Hypothalamus (tissue), 51 donors: ENCODE measurements around the gene AMMECR1.
"Not testable (repeated sequence)": the region's sequence is repeated elsewhere in the genome, so short reads cannot be mapped to it uniquely, and the experiment has no call there.

Experiments used
- DNase-seq, 51 donors: peaks; one replicate each; lab custom pipeline; 2025; lab: John Stamatoyannopoulos, UW

Gene AMMECR1

DNA sequence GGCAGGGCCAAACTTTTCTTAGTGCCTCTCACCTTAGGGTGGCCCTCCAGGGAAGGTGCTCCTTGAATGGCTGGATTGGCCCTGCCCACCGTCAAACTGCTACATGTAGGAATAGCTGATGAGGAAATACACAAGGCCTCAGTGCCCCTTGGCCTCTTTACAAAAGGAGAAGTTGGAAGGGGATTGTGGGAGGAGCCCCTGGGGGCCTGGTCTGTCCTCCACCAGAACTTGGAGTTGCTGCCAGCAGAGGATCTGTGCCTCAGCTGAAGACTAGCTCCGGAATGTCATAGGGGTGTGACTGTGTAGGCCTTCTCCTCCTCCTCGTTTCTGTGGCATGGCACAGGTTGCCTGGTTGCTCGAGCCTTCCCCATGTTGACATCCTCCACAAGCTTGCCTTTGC, 142.7 kb downstream of the AMMECR1 start:
- no peak for DNase-seq

DNA sequence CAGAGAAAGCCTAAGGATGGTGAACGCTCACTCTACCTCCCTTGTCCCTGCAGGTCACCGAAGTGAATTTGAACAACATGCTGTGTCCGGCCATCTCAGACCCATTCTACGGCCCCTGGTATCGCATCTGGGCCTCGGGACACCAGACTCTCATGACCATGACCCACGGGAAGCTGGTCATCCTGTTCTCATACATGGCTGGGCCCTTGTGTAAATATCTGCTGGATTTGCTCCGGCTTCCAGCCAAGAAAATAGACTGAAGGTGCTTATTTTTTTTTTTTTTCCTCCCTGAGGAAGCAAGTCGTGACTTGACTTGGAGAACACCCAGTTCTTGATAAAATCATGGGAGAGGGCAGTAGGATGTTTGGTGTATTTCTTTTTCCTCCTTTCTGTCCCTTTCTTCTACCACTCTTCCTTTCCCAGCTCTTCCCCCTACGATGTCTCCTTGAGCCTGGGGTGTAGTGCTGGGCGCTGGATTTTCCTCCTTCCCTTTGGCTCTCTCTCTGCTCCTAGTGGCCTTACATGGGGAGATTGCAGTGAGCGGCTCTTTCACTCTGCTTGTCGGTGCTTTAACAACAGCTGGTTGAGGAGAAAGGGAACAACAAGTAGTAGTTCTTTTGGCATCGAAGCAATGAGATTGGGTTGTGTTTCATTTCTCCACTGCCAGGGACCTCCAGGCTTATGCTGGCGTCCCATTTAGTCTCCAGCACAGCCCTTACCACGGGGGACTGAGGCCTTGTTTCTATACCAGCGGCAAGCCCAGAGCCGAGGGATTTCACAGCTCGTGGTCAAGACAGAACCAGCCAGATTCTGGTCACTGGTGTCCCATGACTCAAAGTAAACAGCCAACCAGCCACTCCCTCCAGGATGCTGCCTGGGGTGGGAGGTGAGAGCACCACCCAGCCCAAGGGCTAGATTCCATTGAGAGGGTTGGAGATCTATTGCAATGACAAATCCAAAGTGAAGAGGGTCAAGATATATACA, 144.4 kb downstream of the AMMECR1 start:
- DNase-seq, result no peak

DNA sequence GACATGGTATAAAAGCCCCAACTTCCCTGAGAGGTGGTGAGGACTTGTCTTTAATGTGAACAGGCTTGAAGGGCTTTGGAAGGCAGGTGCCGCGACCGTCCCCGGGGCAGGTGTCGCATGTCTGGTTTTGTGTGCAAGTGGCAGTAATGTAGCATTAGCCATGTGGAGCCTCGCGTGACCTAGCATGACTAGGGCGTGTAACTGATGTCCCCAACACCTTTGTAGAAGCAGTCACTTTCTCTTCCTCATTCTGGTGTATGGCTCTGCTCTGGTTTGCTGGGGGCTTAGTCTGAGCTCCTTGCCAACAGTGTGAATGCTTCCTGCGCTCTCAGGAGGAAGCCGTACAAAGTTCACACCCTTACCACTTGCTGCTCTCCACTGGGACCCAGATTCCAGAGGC, 145.7 kb downstream of the AMMECR1 start:
- no peak for DNase-seq

DNA sequence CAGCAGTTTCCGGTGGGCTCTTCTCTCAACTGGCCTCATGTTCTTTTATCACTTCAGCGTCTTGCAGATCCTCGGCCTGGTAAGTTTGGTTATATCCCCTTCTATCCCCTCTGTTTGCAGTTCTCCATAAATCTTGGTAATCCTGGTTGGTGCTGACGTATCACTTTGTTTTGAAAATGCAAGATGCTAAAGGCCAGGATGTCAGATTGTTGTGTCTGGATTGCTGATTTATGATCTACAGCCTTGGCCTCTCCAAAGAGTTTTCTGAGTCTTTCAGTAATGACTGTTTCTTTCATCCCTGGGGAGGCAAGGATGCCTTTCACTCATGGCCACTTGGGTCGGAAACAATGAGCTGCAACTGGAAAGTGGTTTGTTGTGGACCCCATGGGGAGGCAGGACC, 146.4 kb downstream of the AMMECR1 start:
- no peak for DNase-seq

DNA sequence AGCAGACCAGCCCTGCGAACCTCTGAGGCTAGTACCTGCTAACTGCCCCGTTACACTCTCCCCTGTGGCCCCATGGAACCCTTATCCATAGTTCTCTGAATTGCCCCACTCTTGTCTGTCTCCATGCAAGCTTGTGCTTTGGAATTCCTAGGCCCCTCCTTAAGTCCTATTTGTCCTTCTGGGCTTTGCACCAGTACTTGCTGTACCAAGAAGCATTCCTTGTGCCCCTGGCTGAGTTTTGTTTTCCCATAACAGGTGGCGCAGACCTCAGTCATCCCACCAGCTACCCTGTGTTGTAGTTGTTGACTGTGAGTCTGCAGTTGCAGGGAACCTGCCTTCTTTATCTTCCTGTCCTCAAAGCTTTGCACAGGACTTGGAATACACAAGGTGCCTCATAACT, 147.9 kb downstream of the AMMECR1 start:
- DNase-seq, result no peak

DNA sequence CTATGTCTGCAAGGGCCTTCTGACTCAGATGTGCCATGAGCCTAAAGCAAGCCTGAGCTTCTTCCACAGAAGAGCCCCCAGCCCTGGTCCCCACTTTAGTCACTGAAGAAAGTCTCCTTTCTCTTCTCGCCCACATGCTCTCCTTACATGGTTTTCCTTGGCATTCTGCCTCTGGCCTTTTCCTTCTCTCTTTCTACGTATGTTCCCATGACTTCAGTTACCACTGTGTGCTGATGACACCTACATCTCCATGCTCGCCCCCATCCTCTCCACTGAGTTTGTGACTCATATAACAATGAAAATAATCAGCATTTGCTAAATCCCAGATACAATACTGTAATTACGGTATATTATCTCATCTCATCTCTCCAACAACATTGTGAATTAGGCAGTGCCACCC, 149.3 kb downstream of the AMMECR1 start:
- DNase-seq, result peak in 1 of 51 donors; percentile 7

DNA sequence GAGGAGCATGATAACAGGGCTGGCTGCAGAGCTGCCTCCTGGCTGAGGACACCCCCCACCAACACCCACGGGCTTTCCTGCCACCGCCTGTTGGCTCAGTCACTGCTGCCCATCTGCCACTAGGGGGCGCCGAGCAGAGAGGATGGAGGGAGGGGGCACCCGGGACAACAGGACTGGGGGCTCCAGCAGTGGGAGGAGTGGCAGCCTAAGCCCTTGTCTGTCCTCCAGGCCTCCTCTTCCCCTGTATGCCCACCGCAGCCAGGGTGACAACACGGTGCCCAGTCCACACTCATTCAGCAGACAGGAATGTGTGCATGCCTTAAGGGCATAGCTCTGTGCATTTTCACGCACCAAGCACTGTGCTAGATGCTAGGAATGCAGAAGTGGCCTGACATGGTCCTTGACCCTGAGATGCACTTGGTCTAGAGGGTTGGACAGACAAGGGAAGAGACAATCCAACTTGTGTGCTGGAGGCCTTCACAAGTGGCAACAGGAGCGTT, 149.9 kb downstream of the AMMECR1 start:
- DNase-seq, result peak in 10 of 51 donors; percentile 1 to 30 (median 4)

DNA sequence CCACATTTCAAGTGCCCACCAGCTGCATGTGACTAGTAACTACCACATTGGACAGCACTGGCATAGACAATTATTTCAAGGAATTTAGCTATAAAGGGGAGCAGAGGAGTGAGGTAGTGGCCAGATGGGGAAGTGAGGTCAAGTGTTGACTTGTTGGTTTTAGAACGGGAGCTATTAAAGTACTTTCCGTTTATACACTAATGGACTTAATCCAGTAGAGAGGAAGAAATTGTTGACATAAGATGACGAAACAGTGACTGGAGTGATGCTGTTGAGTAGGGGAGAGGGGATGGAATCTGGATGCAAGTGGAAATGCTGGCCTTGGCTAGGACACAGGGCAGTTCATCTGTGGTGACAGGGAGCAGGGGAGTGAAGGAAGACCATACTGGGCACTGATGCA, 154.4 kb downstream of the AMMECR1 start:
- DNase-seq, result no peak

DNA sequence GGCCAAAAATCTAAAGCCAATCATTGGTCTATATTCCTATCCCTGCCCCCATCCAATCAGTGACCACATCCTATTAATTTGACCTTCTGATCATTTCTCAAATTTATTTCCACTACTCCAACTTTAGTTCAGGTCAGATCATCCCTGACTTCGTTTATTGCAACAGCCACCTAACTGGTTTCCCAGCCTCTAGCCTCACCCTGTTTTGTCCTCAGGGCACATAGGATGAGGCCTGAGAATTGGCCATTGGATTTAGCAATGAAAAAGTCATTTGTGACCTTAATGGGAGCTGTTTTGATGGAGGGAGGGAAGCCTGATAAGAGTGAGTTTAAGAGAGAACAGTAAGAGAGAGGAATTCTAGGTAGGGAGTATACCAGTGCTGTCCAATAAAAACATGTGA, 155.0 kb downstream of the AMMECR1 start:
- DNase-seq, result no peak

DNA sequence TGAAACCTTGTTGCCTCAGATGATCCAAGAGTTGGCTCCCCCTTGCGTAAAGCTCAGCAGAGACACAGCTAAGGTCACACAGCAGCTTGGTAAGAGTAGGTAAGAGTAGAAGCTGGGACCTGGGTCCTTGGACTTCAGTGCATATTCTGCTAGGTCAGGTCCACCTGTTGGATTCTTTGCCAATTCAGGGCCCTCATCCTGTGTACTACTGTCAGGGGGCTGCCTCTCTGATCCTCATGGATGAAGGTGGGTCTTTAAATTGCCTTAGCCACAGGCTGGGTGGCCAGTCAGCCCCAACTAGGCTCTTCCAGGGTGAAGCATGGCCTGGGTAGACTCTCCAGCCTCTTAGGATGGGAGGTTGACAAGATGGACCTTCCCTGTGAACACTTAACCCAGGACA, 155.8 kb downstream of the AMMECR1 start:
- no peak for DNase-seq

DNA sequence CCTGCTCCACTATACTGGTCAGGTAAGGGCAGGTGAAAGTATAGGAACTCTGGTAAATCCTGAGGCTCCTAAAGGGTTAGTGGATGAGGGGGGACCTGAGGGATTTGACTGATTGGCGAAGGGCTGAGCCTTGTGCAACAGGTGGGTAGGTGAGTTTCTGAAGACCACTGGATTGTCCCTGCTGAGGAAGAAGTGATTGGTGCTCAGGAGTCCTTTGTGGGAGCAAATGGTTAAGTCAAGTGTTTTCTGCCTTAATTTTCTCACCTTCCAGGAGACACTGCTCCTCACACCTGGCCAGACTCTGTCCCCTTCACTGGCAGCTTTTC, 156.6 kb downstream of the AMMECR1 start:
- DNase-seq, result no peak

DNA sequence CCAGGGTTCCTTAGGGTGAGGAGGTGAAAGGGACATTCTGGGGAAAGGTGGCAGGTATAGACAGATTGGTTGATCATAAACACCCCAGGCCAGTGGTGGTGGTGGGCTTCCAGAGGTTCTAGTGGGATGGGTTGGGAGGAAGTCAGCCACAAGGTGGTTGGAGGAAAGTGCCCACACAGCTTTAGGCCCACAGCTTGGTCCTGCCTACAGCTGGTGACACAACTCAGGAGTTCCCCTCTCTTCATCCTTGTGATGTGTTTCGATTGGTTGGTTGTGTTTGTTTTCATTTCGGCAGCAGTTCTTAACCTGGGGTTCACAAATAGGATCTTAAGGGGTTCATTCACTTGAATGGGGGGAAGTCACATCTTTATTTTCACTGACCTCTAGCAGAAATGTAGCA, 158.0 kb downstream of the AMMECR1 start:
- no peak for DNase-seq

DNA sequence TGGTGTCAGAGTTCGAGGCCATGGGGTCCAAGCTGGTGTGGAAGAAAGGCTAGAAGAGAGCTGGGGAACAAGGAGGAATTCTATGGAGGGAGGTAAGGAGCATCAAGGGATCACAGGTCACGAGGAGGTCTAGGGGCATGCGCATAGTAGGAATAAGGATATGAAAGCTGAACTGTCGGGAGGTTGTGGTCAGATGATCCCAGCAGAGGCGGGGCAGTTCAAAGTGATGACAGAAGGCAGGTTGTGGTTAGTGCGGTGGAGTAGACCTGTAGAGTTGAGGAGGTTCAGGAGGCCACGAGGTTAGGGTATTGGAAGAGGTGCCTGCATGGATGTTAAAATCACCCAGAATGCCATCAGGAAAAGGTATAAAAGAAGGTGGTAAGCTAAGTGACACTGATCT, 158.7 kb downstream of the AMMECR1 start:
- no peak for DNase-seq

DNA sequence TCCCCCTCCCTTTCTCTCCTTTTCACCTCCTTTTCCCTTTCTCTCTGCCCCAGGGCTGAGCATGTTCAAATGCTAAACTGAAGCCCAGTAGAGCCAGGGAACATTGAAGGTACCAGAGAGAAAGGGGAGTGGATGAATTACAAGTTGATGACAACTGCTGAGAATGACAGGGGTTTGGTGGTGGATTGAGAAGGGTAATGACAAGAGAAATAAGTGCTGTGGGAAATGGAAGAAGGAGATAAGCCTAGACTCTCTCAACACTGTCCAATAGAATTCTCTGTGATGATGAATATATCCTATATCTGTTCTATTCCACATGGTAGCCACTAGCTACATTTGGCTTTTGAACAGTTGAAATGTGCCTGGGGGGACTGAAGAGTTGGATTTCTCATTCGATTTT, 160.4 kb downstream of the AMMECR1 start:
- no peak for DNase-seq

DNA sequence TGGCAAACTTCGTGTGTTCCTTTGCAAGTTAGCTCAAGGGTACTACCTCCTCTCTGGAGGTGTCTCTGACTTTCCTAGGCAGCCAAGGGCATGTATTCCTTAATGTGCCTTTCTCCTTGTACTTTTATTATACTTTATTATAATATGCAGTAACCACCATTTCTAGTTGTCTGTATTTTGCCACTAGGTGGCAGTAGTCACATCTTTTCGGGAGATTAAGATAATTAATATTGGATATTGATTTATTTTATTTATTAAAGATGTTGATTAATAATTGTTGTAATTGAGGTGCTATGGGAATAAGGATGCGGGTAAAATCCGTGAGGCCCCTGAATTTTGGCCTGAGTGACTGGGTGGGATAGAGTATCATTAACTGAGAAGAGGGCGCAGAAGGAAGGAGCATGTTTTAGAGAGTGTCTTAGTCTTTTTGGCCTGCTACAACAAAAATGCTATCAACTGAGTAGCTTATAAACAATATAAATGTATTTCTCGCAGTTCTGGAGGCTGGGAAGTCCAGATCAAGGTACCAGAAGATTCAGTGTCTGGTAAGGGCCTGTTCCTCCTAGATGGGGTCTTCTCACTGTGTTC, 161.6 kb downstream of the AMMECR1 start:
- DNase-seq, result no peak

DNA sequence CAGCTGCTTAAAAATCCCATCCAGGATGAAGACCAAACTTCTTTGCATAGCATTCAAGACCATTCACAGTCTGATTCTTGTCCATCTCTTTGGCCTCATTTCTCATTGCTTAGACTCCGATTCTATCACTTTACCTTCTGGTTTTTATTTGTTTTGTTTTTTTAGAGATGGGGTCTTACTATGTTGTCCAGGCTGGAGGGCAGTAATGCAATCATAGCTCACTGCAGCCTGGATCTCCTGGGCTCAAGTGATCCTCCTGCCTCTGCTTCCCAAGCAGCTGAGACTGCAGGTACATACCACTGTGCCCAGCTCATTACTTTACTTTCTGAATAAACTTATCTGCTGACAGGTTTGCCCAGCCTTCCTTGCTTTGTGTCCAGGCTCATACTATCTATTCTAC, 162.1 kb downstream of the AMMECR1 start:
- DNase-seq, result no peak

DNA sequence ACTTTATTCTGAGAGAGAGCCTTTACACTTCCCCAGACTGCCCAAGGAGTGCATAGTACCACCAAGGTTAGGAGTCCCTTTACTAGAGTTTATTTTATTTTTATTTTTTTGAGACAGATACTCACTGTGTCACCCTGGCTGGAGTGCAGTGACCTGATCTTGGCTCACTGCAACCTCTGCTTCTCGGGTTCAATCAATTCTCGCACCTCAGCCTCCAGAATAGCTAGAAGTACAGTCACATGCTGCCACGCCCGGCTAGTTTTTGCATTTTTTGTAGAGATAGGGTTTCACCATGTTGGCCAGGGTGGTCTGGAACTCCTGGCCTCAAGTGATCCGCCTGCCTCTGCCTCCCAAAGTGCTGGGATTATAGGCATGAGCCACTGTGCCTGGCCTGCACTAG, 163.6 kb downstream of the AMMECR1 start:
- not testable (repeated sequence) for DNase-seq

DNA sequence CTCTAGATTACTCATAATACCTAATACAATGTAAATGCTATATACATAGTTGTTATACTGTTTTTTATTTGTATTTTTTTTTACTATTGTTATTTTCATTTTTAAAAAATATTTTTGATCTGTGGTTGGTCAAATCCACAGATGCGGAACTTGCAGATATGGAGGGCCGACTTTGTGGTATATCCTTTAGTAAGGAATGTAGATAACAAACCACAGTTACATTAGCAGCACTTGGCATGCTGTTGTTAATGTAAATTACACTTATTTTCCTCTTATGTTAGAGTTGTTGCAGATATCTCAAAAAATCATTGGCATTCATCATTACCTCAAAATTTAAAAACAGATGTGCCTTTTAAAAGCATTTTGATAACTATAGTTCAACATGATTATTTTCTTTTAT, 164.0 kb downstream of the AMMECR1 start:
- DNase-seq, result no peak

DNA sequence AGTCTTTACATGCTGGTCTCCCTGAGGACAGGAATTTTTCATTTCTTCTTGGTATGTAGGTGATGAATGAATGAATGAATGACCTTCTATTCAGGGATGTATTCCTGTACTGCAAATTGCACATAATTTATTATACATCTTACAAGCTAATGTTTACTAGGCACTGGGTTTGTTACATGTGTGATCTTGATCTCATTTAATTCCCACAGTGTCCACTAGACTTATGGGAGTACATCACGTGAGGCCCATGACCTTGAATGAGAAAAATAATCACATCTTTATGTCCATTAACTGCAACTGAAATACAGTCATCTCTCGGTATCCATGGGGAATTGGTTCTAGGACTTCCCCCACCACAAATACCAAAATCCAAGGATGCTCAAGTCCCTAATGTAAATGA, 164.6 kb downstream of the AMMECR1 start:
- DNase-seq, result no peak

DNA sequence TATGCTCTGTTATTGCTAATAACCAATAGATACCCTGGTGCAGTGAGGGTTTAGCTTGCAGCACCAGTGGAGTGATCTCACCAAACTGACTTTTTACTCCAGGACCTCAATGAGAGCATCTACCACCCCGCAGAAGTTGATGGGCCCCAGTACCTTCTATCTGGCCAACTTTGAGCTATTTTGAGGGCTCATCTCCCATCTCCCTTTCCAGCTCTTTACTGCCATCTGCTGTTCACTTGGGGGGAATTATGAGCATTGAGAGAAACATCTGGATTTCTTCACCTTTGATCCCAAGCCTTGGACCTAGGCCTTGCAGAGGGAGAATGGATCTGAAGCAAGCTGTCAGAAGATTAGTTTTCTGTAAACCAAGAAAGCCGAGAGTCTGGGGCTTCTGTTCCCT, 171.4 kb downstream of the AMMECR1 start:
- DNase-seq, result peak in 12 of 51 donors; percentile 0 to 42 (median 4)

DNA sequence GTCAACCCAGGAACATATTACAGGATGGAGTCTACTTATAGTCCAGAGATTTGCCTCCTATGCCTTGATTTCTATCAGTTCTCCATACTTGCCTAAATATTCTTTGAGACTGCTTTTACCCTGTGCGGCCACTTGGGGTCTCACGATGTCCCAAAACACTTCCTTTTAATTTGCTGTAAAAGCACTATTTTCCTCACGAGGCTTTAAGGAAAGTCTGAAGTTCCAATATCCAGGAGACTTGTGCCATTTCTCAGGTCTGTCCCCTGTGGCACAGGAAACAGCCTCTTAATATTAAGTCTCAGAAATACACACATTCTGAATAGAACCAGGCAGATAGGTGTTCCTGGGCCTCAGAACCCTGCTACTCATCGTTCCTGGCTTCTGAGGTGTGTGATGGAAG, 172.0 kb downstream of the AMMECR1 start:
- DNase-seq, result peak in 8 of 51 donors; percentile 0 to 23 (median 10)

DNA sequence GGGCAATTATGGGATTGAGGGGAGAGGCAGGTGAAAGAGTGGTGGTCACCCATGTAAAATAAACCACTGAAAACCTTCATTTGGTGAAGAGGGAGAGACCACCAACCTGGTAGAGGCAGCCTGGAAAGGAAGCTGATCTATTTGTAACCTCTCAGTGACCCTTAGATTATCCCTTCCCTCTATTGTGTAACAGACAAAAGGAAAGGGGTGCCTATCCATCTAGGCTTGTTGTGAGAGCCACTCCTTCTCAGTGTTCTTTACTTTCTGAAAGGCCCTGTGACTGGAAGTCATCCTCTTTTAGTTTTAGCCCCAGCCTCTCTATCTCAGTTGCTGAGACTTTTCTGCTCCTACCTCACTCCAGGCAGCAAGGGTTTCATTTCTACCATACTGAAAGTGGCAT, 172.6 kb downstream of the AMMECR1 start:
- no peak for DNase-seq
